HG03066 (cell line): ENCODE results near the gene MTPN.

Experiments used
- ATAC-seq: cut with Tn5 transposase; IDR thresholded peaks from one replicate; pipeline ENCODE4 v1.9.1; 2021; ENCODE audit warnings: low read depth; ENCODE audit not compliant: unreplicated experiment

Gene MTPN

DNA sequence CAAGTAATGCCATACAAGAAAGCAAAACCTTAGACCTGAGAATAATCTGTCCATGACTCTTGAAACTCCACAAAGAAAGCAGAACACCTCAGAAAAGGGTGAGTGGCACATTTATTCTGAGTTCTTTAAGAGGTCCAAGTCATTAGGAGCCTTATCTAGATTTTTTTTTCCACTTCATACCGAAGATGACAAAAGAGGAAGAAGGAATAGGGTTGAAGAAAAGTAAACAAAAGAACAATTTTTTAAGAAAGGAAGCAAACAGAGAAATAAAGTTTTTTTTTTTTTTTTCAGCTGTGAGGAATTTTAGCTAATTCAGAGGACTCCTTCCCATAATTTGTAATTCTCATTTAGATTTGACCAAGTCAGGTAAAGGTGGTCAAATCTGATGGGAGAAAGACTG, 13.1 kb upstream of the MTPN start:
- ATAC-seq, result no peak

DNA sequence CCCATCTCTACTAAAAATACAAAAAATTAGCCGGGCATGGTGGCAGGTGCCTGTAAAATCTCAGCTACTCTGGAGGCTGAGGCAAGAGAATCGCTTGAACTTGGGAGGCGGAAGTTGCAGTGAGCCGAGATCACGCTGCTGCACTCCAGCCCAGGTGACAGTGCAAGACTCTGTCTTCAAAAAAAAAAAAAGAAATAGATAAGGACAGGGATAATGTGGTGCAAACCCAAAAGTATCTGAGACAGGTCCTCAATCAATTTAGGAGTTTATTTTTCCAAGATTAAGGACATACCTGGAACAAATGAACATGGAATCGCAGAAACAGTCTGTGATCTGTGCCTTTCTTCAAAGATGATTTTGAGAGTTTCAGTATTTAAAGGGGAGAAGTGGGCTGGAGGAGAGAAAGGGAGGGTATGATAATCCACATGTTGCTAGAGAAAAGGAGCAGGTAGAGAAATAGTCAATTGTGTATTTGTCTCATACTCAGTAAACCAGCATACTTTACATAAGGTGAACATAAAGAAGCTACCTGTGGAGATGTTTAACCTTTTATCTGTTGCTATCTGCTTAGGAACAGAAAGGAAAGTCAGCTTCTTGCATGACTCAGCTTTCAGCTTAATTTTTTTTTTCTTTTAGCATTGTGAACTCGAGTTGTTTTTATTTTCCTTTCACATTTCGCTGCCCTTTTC, 4.9 kb upstream of the MTPN start:
- ATAC-seq, result no peak

DNA sequence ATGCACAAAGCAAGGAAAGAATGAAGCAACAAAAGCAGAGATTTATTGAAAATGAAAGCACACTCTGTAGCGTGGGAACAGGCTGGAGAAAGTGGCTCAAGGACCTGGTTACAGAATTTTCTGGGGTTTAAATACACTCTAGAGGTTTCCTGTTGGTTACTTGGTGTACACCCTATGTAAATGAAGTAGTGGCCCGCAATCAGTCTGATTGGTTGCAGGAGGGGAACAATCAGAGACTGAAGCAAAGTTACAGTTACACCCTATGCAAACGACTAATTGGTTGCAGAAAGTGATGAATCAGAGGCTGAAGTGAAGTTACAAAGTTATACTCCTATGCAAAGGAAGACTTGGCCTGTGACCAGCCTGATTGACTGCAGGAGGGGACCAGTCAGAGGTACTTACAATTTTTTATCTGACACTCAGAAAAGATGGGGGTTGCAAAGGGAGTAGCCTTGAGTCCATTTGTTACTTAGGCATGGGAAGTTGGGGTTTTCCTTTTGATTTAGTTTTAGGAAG, 3.6 kb upstream of the MTPN start:
- ATAC-seq, result peak; percentile 69

DNA sequence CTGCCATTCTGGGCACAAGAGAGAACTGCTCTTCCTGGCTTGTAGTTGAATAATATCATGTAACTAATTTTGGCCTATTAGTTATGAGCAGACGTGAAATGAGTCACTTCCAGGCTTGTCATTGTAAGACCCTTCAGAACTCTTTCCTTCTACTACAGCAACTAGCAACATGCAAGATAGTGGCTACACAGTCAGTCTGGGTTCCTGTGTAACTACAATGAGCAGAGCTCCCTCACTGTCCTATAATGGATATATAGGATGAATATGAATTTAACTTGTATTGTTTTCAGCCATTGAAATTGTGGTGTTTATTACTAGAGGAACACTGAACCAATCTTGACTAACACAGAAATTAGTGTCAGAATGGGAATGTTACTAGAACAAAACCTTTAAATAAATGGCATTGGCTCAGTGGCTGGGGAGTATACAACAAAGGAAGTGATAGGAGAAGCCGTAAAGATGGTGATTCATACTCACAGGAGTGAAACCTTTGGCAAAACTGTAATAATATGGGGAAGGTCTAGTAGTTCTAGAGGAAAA, 2.9 kb upstream of the MTPN start:
- no peak for ATAC-seq

- ATAC-seq, result no peak
Observed at GRCh38 chr7:135979471-135980011, 2.4 kb upstream of the MTPN start.

GRCh38 chr7:135978624-135979023, 1.5 kb upstream of the MTPN start:
- no peak for ATAC-seq

DNA sequence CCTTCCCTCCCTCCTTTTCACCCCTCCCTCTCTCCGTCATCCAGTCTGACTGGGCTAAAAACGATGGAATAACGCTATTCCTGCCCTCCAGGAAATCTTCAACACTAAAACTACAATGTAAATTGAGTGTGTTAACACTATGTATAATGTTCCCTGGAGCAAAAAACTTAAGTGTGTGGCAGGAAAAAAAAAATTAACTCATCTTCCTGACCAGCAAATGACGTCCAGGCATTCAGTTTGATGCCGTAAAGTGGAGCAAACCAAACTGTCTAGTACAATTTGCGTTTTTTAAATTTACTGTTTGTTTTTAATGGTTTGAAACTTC, 545 bp upstream of the MTPN start:
- no peak for ATAC-seq

DNA sequence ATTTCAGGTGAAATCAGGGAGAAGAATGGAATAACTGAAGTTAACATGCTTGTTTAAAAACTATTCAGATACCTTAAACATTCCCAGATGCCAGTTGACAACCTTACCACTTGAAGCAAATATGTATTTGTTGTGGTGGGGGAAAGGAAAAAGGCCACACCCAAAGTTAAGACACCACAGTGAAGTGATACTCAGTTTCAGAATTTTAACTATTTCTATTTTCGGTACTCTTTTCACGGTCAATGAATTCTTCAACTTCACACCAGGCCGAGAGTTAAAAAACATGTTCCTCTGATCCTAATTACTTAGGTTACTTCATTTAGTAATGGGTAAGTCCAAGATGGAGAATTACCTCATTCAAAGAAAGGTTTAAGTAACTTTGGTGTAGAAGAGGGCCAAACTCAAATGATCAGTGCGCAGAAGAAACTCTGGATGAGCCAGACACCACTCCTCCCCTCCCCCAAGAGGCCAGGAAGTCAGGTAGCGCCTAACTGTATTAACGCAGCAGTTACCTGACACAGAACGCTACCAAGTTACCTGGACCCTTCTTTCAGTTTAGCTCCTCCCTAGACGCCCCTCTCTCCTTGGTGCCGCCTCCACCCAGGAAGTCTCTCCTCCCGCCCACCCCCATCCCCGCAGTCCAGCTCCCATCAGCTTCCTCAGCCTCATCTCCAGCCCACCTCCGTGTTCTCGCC, 700 bp downstream of the MTPN start:
- ATAC-seq, result peak; percentile 17

GRCh38 chr7:135975166-135975565, 2.0 kb downstream of the MTPN start:
- no peak for ATAC-seq

GRCh38 chr7:135974667-135975066, 2.5 kb downstream of the MTPN start:
- ATAC-seq, result no peak

DNA sequence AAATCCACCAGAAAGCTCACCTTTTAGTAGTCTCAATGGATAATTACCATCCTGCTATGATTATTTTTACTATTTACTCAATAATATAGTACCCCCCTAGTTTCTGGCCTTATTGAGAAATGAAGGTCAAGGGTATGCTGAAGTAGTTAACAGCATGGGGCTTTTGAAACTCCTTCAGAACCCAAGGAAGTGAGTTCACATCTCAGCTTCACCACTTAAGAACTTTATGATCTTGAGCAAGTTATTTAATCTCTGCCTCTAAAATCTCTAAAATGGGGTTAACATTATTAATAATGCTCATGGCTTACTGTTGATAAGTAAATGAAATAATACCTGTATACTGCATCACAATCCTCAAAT, 5.8 kb downstream of the MTPN start:
- peak; percentile 4 for ATAC-seq

DNA sequence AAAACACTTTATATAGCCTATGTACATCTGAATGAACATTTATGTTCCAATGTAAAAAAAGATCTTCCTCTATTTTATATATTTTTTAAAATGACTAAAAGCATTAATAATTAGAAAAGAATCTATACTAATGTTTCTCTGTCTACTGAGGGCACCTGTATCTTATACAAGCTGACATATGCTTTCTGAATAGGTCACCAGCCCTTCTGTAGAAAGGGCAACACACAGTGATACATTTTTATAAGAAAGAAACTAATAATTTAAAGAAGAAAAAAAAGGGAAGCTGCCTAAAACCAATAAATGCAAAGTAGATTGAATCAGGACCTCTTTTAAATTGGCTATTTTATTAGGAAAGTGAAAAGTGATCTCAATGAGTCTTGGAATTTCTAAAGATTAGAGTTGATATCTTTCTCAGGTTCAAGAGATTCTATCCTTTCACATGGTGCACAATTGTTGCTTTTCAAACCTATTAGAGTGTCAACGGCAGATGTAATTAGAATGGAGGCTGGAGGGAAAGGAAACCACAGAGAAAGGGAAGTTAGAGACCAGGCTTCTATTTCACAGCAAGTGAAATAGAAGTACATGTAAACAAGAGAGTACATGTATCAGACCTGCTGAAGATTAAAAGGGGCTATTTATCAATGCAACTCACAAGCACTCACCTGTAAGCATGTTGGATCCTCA, 6.3 kb downstream of the MTPN start:
- ATAC-seq, result peak; percentile 73

- ATAC-seq, result no peak
Observed at GRCh38 chr7:135970045-135970444, 7.1 kb downstream of the MTPN start.

DNA sequence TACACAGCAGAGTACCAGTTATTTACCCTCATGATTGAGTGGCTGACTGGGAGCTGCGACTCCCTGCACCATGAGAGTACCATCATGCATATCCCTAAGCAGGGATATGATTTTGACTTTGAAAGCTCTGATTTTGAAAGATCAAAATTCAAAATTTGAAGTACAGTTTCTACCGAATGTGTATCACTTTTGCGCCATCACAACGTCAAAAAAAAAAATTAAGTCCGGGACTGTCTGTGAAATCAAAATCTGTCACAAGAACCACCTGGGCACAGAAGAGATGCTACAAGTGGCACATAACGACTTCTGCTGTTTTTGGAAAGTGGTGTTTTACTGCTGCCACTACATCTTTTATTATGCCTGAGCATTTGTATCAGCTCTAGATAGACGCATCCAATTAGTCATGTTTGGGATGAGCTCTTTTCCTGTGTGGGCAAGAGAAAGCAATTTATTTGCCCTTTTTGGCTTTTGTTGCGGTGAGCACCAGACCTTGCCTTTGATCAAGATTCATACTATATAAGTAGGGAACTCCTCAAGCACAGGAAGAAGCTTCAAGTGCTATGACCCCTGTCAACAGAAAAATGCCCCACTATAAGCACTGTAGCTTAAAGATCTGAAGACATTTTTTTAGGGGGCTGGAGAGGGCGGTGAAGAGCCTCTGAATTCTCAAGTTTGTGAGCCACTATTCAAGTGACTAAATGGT, 10.7 kb downstream of the MTPN start:
- ATAC-seq, result no peak

DNA sequence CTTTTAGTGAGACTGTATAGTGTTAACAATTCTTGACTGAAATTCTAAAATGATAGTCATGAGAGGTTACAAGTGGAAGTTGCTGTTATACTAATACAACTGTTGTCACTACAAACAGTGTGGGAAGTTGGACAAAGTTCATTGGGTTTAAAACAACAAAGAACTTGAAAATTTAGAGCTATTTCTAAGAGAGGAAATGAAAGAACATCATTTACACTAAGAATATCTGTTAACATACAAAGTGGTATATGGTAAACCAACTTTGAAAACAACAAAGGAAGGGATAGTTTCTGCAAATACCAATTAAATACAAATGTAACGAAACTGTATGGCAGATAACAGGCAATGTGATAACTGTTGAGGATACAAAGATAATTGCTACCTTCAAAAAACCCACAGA, 11.6 kb downstream of the MTPN start:
- peak; percentile 69 for ATAC-seq

DNA sequence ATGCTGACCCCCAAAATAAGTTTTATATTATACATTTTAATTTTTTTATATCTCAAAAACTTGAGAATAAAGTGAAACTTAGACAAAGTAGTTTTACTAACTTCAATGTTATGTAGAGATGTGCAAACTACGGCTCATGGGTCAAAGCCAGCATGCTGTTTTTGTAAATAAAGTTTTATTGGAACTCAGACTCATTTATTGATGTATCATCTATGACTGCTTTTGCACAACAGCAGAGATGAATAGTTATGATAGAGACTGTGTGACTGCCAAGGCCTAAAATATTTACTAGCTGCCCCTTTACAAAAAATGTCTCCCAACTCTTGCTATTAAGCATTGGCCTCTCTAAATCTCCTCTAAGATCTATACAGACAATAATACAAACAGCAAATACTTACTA, 12.4 kb downstream of the MTPN start:
- ATAC-seq, result no peak

DNA sequence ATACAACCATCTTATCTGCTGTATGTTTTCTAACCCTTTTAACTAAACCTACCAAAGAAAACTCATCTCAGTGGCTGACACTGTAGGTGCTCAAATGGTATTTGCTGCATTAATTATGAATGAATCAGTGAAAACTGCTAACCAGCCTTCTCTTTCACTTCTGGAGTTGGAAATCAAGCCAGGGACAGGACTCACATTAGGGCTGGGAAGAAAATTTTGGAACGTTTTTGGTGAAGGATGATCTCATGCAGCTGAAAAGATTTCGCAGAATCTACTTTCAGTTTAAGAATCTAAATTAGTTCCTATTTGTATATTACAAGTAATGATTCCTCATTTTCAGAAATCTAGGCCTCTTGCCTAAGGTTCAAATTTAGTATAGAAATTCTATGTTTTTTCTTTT, 12.9 kb downstream of the MTPN start:
- ATAC-seq, result no peak

GRCh38 chr7:135962802-135963201, 14.4 kb downstream of the MTPN start:
- no peak for ATAC-seq

- no peak for ATAC-seq
Observed at GRCh38 chr7:135960709-135961451, 16.3 kb downstream of the MTPN start.
